ENCODE results near the gene NNMT.

NNMT gene

GRCh38 chr11:114284914-114285313 is 11.3 kb upstream of the NNMT start:
- DNase-seq (ENCODE audit: low spot score), result no peak

- no peak for DNase-seq (ENCODE audit: low spot score)
These were observed 10.6 kb upstream of the NNMT start for GRCh38 chr11:114285599-114285998.

DNA sequence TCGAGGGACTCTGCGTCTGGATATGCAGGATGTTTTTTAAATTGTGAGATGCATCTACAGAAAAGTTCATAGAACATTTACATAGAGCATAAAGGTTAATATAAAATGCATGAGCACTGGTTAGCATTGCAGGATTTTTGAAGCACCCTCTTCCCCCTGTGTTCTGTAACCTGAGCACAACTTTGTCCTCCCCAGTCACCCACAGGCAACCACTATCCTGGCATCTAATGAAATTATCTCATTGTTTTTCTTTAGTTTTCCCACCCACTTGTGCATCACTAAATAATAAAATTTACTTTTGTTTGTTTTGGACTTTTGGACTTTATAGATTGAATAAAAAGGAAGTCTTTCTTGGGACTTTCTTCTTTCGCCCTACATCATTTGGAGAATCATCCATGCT is 10.0 kb upstream of the NNMT start:
- DNase-seq (ENCODE audit: low spot score), result no peak

DNA sequence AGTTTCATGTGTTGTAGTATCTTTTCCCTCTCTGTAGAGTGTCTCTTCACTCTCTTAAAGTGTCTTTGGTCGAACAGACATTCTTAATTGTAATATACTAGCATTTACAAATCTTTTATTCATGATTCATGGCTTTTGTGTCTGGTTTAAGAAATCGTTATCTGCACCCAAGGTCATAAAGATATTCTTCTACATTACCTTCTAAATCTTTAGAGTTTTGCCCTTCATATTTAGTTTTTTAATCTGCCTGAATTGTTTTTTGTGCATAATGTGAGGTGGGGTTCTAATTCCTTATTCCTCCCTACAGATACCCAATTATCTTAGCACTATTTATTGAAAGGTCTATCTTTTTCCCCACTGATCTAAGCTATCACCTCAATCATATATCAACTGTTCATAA is 9.0 kb upstream of the NNMT start:
- DNase-seq (ENCODE audit: low spot score), result no peak

DNA sequence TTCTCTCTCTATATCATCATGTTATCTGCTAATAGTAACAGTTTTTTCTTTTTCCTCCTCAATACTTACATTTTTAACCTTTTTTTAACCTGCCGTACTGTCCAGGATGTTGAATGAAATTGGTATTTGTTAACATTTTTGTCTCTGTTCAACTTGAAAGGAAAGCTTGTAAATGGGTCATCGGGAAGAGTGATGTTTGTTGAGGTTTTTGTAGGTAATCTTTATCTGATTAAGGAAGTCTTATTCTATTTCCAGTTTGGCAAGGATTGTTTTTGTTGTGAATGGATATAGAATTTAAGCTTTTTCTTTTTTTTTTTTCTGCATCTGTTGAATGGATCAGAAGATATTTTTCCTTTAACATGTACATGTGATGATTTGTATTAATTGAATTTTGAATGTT is 8.1 kb upstream of the NNMT start:
- DNase-seq (ENCODE audit: low spot score), result no peak

GRCh38 chr11:114289779-114290178 is 6.4 kb upstream of the NNMT start:
- no peak for DNase-seq (ENCODE audit: low spot score)

- DNase-seq (ENCODE audit: low spot score), result no peak
These were observed 5.5 kb upstream of the NNMT start for GRCh38 chr11:114290503-114291235.

- no peak for DNase-seq (ENCODE audit: low spot score)
These were observed 4.8 kb upstream of the NNMT start for GRCh38 chr11:114291381-114291780.

GRCh38 chr11:114291842-114292680 is 4.1 kb upstream of the NNMT start:
- no peak for DNase-seq (ENCODE audit: low spot score)

DNA sequence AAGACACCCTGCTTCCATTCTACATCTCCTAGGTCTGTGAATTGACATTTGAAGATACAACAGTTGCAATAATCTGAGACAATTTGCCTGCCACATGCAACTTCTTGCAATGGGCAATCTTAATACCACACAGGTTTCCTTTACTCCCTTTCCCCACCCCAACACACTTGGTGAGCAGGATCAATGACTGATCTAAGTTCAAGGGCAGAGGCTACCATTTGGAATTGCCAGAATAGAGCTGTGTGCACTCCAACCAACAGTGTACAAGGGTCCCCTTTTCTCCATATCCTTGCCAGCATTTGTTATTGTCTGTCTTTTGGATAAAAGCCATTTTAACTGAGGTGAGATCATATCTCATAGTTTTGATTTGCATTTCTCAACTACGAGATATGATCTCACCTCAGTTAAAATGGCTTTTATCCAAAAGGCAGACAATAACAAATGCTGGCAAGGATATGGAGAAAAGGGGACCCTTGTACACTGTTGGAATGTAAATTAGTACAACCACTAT is 2.9 kb upstream of the NNMT start:
- no peak for DNase-seq (ENCODE audit: low spot score)

DNA sequence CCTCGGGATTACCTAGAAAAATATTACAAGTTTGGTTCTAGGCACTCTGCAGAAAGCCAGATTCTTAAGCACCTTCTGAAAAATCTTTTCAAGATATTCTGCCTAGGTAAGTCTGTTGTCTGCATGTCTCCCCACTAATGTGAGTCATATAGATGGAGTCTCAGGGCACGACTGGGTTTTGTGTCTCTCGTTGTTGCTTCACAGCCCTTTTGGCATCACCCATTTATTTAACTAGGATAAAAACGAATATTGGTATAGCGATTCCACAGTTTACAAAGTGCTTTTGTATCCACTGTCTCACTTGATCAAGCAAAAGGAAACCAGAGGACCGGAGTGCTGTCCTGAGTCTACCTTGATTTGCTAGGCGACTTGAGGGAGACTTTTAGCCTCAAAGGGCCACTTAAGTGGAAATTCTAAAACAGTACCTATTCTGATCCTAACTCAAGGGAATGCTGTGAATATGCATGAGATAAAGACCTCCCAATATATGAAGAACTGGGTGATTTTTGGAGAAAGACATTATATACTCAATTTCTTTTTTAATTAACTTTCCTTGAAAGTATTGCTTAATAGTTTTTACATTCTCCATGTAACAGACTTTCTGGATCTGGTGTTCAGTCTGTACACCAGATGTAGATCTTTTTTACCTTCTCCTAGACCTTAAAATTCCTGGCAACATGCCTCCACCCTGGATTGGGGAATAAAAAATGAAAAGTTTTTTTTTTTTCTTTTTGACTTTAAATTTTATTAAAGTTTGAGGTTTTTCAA is 590 bp downstream of the NNMT start:
- no peak for DNase-seq (ENCODE audit: low spot score)

GRCh38 chr11:114297806-114298709 is 1.9 kb downstream of the NNMT start:
- no peak for DNase-seq (ENCODE audit: low spot score)

DNA sequence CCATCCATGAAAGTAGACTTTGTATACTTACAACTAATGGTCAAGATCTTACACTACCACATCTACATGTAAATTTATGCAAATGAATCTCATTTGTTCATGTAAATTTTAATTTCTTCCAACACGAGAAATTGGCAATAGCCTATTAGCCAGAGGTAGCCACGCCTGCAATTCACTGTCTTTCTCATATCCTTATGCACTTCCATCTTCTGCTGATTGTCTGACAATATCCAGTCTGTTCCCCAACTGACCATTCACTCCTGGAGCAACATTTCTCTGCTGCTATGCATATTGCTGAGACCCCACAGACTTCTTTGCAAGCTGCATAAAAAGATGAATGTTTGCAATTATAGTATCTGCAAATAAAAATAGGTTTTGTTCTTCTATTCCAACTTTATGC is 2.5 kb downstream of the NNMT start:
- DNase-seq (ENCODE audit: low spot score), result no peak

GRCh38 chr11:114301088-114301487 is 4.9 kb downstream of the NNMT start:
- no peak for DNase-seq (ENCODE audit: low spot score)

GRCh38 chr11:114301927-114302326 is 5.7 kb downstream of the NNMT start:
- no peak for DNase-seq (ENCODE audit: low spot score)

DNA sequence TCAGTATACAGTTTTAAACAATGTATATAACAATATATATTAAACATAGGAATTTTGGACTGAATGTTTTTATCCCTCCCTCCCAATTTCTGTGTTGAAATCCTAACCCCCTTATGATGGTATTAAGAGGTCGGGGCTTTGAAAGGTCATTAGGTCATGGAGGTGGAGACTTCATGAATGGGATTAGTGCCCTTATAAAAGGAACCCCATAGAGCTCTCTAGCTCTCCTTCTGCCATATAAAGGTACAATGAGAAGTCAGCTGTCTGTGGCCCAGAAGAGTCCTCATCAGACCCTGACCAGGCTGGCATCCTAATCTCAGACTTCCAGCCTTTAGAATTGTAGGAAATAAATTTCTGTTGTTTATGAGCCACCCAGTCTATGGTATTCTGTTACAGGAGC is 6.5 kb downstream of the NNMT start:
- no peak for DNase-seq (ENCODE audit: low spot score)

DNA sequence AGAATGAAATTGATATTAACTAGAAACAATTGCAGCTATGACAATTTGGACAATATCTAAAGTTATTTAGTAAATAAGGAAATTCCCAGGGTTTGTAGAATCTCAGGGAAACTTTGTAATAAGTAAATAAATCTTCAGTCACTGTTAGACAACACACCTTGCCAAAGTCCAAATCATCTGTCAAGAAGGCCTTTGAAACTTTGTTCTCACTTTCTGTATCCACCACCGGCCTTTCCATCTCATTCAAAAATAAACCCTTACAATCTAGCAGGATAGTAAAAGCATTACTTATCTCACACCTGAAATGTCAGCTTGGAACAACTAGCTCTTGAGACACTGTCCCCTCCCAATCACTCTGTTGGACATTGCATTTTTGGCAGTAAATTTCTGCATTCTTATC is 7.9 kb downstream of the NNMT start:
- DNase-seq (ENCODE audit: low spot score), result no peak

GRCh38 chr11:114304969-114305368 is 8.8 kb downstream of the NNMT start:
- no peak for DNase-seq (ENCODE audit: low spot score)

GRCh38 chr11:114307524-114308203 is 11.5 kb downstream of the NNMT start:
- peak; percentile 53 for DNase-seq (ENCODE audit: low spot score)

- DNase-seq (ENCODE audit: low spot score), result no peak
These were observed 12.5 kb downstream of the NNMT start for GRCh38 chr11:114308689-114309089.

DNA sequence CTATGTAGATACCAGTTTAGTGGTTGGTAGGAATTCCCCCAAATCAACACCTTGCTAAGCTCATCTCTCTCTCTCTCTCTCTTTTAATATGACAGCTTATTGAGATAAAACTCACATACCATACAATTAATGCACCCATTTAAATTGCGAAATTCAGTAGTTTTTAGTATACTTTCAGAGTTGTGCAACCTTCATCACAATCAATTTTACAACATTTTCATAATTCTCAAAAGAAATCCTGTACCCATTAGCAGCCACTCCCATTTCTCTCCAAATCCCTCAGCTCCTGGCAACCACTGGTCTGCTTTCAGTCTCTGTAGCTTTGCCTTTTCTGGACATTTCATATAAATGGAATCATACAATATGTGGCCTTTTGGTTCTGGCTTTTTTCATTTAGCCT is 13.3 kb downstream of the NNMT start:
- no peak for DNase-seq (ENCODE audit: low spot score)
